K562 (cell line): ENCODE data around the gene TAP2. TPM values are rescaled to one million over a fixed set of nuclear protein-coding genes. Genes with fewer than 3 reads are reported as not detected.

Experiments
- CREB3L1 ChIP-seq: fragments of 450-650 bp; IDR thresholded peaks from 2 replicates; pipeline ENCODE4 v1.6.1; 2014; ENCODE audit warnings: low read depth, mild to moderate bottlenecking, moderate library complexity, borderline replicate concordance
- FOXK1 ChIP-seq: sonication (generic); formaldehyde crosslinking; IDR thresholded peaks from 2 replicates; pipeline ENCODE4 v1.8.0; 2022; ENCODE audit warnings: missing genetic modification reagents, mild to moderate bottlenecking, borderline replicate concordance
- KLF16 ChIP-seq: IDR thresholded peaks from 2 replicates; pipeline ENCODE4 v1.6.1; 2016; ENCODE audit warnings: antibody characterized with exemption
- MAX ChIP-seq: sonication (generic); formaldehyde crosslinking; IDR thresholded peaks from 2 replicates; pipeline ENCODE4 v1.9.0; 2022; ENCODE audit warnings: mild to moderate bottlenecking, missing genetic modification reagents
- MLLT1 ChIP-seq, 2 experiments: fragments of 450-650 bp; IDR thresholded peaks; 2 replicates each; pipeline ENCODE4 v1.6.1; 2016
- MTA2 ChIP-seq: fragments of 450-650 bp; IDR thresholded peaks from 2 replicates; pipeline ENCODE4 v1.6.1; 2016; ENCODE audit warnings: low read depth
- NRF1 ChIP-seq, 2 experiments: fragments of 450-650 bp; IDR thresholded peaks in 1 of 2; conservative IDR thresholded peaks in 1 of 2; 2 replicates each; pipeline ENCODE4 v1.6.1; 2014; ENCODE audit warnings: mild to moderate bottlenecking in 2 of 2
- POU5F1 ChIP-seq: fragments of 150-350 bp; IDR thresholded peaks from 2 replicates; pipeline ENCODE4 v1.6.1; 2014; ENCODE audit warnings: borderline replicate concordance, low read length, low read depth, mild to moderate bottlenecking; ENCODE audit not compliant: partially characterized antibody
- PRPF4 ChIP-seq: fragments of 200-400 bp; formaldehyde crosslinking; IDR thresholded peaks from one replicate; pipeline ENCODE4 v1.6.1; 2017; ENCODE audit warnings: low read length, low read depth, mild to moderate bottlenecking; ENCODE audit not compliant: insufficient read depth, poor library complexity, severe bottlenecking
- RAD21 ChIP-seq, 2 experiments: fragments of 250-450 bp in 1 of 2; fragments of 450-650 bp in 1 of 2; sonication (Bioruptor Pico) in 1 of 2; formaldehyde crosslinking in 1 of 2; IDR thresholded peaks in 1 of 2; conservative IDR thresholded peaks in 1 of 2; 2 replicates each; pipeline versions ENCODE4 v1.4.0 to v1.8.0; 2020 to 2022; ENCODE audit warnings: mild to moderate bottlenecking in 2 of 2, moderate library complexity in 1 of 2
- TEAD4 ChIP-seq, 2 experiments: sonication (generic) in 1 of 2; formaldehyde crosslinking in 1 of 2; IDR thresholded peaks; 2 replicates each; pipeline versions ENCODE4 v1.6.1 to v1.8.0; 2012 to 2022; ENCODE audit warnings: borderline replicate concordance in 1 of 2, inconsistent platforms in 1 of 2, low read length in 1 of 2, mild to moderate bottlenecking in 1 of 2, missing genetic modification reagents in 1 of 2
- ZBTB1 ChIP-seq: sonication (generic); formaldehyde crosslinking; IDR thresholded peaks from 2 replicates; pipeline ENCODE4 v1.8.1; 2023; ENCODE audit warnings: missing genetic modification reagents, low read depth, mild to moderate bottlenecking, borderline replicate concordance
- ZHX1 ChIP-seq: fragments of 150-350 bp; conservative IDR thresholded peaks from 2 replicates; pipeline ENCODE4 v1.6.1; 2014; ENCODE audit warnings: low read length
- ZKSCAN3 ChIP-seq: fragments of 250-450 bp; sonication (Bioruptor Pico); IDR thresholded peaks from 2 replicates; pipeline ENCODE4 v1.4.0; 2020
- ZNF263 ChIP-seq: sonication (generic); formaldehyde crosslinking; IDR thresholded peaks from 2 replicates; pipeline ENCODE4 v1.8.0; 2022; ENCODE audit warnings: mild to moderate bottlenecking, missing genetic modification reagents, borderline replicate concordance
- polyA plus RNA-seq, 8 experiments: library from polyadenylated mRNA; depleted of rRNA in 4 of 8; stranded (reverse) in 5 of 8; unstranded in 3 of 8; fragments of >200 nt; fragmentation: Nextera tagmentation in 2 of 8; fragmentation: Illumina TruSeq in 1 of 8; extraction: Ambion mirVana in 2 of 8; extraction: Trizol in 1 of 8; gene quantifications; 2 replicates each; pipeline versions ENCODE4 v1.2.1 to v1.2.3, GENCODE V29; 2011 to 2014; ENCODE audit warnings: inconsistent platforms in 1 of 8, missing spikeins in 1 of 8
- total RNA-seq, 7 experiments: library from RNA; depleted of rRNA in 6 of 7; stranded (reverse); fragments of >200 nt in 6 of 7; fragmentation: Illumina TruSeq in 2 of 7; extraction: Trizol in 2 of 7; gene quantifications; 2 replicates each; pipeline versions ENCODE4 v1.2.1 to v1.2.3, GENCODE V29; 2011 to 2021; ENCODE audit warnings: low replicate concordance in 1 of 7

The TAP2 gene
- total and polyA plus RNA-seq, 9 of the 15 experiments (the other 6 are each of a cell fraction or from before 2014, with no cell fraction given): 2.0 to 53.5 (median 19.6) TPM

GRCh38 chr6:32853541-32854375, 15.2 kb upstream of the TAP2 start, which contains the start of the genes PSMB9 and TAP1 (continued):
- TF ChIP-seq ZBTB1: peak; percentile 58; the same call in 1 of the 2 replicates
- TF ChIP-seq POU5F1: peak; percentile 27
- TF ChIP-seq PRPF4: no peak
- TF ChIP-seq NRF1 (conservative IDR thresholded peaks at IDR 0.05 in 1 of 2, IDR thresholded peaks at IDR 0.05 in 1 of 2): peak; percentile 87 to 89
- TF ChIP-seq MLLT1 (IDR thresholded peaks at IDR 0.05): peak; percentile 46 to 48; a peak in 2 of 4 replicates
- TF ChIP-seq FOXK1 (CRISPR knock-in tag): 0 out of 2 replicates have a peak, but pooled peaks have one; percentile 92
- TF ChIP-seq MTA2: no peak
- peak; percentile 59; the same call in 1 of the 2 replicates for TF ChIP-seq ZNF263
- 0 out of 2 replicates have a peak, but pooled peaks have one; percentile 4 for TF ChIP-seq TEAD4 (IDR thresholded peaks at IDR 0.05; ENCODE audit: low read length)
- no peak for TF ChIP-seq TEAD4 (CRISPR knock-in tag; IDR thresholded peaks at IDR 0.05; ENCODE audit: borderline replicate concordance)
- TF ChIP-seq CREB3L1: peak; percentile 43; the same call in 1 of the 2 replicates
- TF ChIP-seq RAD21 (CRISPR knock-in tag; conservative IDR thresholded peaks at IDR 0.05 in 1 of 2, IDR thresholded peaks at IDR 0.05 in 1 of 2): peak; percentile 84 to 87
- TF ChIP-seq KLF16: no peak; the same call in 1 of the 2 replicates
- peak; percentile 49; the same call in 1 of the 2 replicates for TF ChIP-seq MAX (CRISPR knock-in tag)
- 0 out of 2 replicates have a peak, but pooled peaks have one; percentile 20 for TF ChIP-seq ZHX1
- TF ChIP-seq ZKSCAN3 (CRISPR knock-in tag): no peak
